OCI-M2 (cell line): Measurements from ENCODE around the gene GRID2IP.
"Not testable (repeated sequence)": the region's sequence is repeated elsewhere in the genome, so short reads cannot be mapped to it uniquely, and the experiment has no call there.

Experiments used
- DNase-seq: peaks from one replicate; lab custom pipeline; 2025; ENCODE audit not compliant: unreplicated experiment; lab: John Stamatoyannopoulos, UW

The GRID2IP gene

GRCh38 chr7:6551016-6551511 is at the start of gene GRID2IP:
Gene GRID2IP (minus strand): TSS chr7:6551461. CDS start chr7:6551436, 25 bp downstream.
- DNase-seq, result no peak

DNA sequence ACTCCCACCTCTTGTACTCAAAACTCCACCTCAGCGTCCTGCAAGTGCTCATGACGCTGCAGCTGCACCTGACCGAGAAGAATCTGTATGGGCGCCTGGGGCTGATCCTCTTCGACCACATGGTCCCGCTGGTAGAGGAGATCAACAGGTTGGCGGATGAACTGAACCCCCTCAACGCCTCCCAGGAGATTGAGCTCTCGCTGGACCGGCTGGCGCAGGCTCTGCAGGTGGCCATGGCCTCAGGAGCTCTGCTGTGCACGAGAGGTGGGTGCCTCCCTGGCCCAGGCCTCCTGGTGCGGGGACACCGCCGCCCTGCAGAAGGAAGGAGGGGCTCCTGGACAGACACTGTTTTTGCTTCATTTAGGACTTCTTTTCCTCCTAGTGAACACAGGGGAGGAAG is 48.8 kb upstream of the GRID2IP start:
- no peak for DNase-seq

DNA sequence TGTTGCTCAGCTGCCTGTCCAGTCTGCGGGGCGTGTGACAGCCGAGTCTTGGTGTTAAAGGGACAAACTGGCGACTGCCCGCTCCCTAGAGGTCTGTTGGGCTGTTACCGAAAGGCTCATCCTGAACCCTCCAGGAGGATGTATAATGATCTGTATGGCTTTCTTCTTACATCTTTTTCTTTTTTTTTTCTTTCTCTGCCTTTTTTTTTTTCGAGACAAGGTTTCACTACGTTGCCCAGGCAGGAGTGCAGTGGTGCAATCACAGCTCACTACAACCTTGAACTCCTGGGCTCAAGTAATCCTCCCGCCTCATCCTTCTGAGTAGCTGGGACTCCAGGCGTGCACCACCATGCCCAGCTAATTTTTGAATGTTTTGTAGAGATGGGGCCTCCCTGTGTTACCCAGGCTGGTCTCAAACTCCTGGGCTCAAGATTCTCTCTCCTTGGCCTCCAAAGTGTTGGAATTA is 39.4 kb upstream of the GRID2IP start:
- no peak for DNase-seq

DNA sequence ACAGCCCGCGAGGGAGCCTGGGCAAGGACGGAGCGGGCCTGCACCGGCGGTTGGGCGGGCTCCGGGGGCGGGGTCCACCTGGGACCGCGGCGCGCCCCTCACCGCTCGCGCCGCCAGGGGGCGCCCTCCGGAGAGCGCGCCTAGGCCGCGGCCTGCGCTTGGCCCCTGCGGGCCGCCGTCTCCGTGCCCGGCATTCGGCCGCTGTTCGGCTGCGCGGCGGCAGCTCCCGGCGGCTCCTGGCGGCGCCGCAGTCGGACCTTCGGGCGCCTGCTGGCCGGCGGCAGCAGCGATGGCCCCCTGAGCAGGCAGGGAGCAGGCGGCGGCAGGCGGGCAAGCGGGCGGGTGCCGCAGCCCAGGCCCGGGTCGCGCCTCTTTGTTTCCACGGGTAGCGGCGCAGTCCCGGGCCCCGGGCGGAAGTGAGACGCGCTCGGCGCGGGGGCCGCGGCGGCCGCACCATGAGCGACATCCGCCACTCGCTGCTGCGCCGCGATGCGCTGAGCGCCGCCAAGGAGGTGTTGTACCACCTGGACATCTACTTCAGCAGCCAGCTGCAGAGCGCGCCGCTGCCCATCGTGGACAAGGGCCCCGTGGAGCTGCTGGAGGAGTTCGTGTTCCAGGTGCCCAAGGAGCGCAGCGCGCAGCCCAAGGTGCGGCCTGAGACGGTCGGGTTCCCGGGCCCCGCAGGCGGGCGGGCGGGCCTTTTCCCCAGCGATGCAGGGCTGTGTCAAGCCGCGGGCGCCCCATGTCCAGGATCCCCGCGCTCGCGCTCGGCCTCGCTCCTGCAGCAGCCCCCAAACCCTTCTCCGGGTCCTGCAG is 38.8 kb upstream of the GRID2IP start, which contains the start of gene INTS15:
Gene INTS15 (plus strand): TSS at position 193 of the 816 bp plus-strand sequence. CDS start 263 bp downstream, at position 456.
- no peak for DNase-seq

DNA sequence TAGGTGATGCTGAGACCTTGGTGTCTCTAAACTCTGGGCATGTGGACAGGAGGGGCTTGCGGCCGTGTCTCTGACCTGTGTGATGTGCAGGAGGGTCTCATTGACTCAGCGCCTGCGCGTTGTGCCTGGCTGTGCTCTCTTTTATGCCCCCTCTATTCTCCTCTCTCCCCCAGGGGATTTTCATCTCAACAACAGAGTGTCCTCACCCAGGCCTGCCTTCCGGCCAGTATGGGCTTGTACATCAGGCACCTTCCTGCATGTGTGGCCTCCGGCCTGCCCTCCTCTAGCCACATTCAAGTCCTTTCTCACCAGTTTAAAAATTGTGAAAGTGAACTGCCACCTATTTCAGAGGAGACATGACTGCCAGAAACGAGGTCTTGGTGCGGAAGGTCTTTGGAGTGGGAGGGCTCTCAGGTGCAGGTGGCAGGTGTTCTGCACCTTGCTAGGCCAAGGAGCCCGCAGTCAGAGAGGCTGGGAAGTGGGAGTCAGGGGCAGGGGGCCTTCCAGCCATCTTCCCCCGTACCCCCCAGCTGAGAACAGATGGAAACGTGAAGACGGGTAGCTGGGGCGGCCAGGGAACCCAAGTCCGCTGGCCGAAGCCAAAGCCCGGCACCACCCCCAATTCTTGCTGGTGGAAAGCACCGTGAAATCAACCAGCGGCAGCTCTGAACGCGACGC is 38.0 kb upstream of the GRID2IP start:
- DNase-seq, result no peak

GRCh38 chr7:6588566-6588965 is 37.3 kb upstream of the GRID2IP start:
- no peak for DNase-seq

- DNase-seq, result not testable (repeated sequence)
Measured at GRCh38 chr7:6585746-6586432, 34.6 kb upstream of the GRID2IP start.

DNA sequence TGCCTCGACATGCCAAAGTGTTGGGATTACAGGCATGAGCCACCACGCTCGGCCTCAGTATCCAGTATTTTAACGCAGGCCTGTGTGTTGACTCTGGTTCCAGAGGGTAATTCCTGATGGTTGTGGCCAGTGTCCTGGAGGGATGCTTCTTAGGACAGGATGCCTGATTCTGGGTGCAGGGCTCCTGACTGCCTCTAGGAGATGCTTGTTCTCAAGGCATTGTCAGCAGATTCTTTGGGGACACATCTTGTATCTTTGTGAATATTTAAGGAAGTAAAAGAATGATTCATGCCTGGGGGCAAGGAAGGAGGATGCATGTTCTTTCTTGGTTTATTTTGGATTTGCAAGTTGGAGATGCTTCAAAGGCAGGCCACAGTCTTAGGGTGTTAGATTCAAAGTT is 28.2 kb upstream of the GRID2IP start:
- DNase-seq, result no peak

DNA sequence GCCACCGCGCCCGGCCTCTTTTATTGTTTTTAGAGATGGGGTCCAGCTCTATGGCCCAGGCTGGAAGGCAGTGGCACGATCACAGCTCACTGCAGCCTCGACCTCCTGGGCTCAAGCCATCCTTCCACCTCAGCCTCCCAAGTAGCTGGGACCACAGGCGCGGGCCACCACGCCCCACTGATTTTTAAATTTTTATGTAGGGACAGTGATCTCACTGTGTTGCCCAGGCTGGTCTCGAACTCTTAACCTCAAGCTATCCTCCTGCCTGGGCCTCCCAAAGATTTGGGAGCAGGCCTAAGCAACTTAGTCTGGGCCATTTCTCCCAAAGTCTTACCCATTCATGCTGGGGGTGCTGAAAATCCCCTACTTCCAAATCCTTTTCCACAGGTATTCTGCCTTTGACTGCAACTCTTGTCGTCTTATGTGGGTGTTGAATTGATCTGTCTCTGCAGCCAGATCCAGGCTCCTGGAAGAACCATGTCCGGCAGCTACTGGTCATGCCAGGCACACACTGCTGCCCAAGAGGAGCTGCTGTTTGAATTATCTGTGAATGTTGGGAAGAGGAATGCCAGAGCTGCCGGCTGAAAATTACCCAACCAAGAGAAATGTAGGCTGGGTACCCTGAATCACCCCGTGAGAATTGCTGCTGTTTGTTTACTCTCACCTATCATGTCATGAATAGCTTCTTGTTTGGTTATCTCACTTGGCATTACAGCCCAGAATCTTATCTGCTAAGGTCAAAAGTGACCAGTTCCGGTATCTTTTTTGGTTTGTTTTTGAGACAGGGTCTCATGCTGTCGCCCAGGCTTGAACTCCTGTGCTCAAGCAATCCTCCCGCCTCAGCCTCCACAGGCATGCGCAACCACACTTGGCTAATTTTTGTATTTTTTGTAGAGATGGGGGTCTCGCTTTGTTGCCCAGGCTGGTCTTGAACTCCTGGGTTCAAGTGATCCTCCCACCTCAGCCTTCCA is 27.1 kb upstream of the GRID2IP start:
- DNase-seq, result no peak

DNA sequence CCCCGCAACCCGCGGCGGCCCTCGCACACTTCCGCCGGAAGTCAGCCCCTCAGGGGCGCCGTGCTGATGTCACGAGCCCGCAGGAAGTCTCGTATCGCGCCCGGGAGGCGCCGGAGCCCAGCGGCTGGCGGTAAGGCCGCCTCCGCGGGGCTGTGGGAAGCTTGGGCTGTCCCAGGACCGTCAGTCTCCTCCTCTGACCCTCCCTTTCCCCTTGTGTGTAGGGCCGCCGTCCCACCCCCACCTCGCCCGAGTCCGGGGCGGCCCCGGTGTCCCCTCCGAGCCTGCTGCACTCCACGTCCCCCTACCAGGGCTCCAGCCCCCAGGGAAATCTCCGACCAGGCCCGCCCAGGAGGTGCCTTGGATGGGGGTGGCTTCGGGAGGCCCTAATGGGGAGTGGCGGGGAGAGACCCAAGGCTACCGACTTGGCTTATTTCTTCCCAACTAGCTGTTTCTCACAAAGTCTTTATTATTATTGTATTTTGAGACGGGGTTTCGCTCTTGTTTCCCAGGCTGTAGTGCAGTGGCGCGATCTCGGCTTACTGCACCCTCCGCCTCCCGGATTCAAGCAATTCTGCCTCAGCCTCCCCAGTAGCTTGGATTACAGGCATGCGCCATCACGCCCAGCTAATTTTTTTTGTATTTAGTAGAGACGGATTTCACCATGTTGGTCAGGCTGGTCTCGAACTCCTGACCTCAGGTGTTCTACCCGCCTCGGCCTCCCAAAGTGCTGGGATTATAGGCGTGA is 26.3 kb upstream of the GRID2IP start, which contains the start of gene ZDHHC4:
Gene ZDHHC4 (plus strand): TSS at position 86 of the 745 bp plus-strand sequence. CDS start 3,108 bp downstream, outside the sequence.
- peak; percentile 27 for DNase-seq

DNA sequence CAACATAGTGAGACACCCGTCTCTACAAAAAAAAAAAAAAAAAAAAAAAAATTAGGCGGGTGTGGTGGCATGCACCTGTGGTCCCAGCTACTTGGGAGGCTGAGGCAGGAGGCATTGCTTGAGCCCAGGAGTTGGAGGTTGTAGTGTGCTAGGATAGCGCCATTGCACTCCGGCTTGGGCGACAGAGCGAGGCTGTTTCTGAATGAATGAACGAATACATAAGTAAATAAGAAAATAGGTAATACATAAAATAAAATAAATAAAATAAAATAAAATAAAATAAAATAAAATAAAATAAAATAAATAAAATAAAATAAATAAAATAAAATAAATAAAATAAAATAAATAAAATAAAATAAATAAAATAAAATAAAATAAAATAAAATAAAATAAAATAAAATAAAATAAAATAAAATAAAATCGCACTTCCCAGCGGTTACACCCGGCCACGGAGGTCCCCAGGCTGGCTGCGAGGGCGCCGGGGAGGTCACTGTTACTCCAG is 25.7 kb upstream of the GRID2IP start:
- DNase-seq, result not testable (repeated sequence)

GRCh38 chr7:6576024-6576866 is 25.0 kb upstream of the GRID2IP start:
- no peak for DNase-seq

GRCh38 chr7:6575281-6576023 is 24.2 kb upstream of the GRID2IP start:
- DNase-seq, result no peak

GRCh38 chr7:6571160-6571779 is 20.0 kb upstream of the GRID2IP start:
- no peak for DNase-seq

GRCh38 chr7:6567886-6568285 is 16.6 kb upstream of the GRID2IP start:
- DNase-seq, result no peak

DNA sequence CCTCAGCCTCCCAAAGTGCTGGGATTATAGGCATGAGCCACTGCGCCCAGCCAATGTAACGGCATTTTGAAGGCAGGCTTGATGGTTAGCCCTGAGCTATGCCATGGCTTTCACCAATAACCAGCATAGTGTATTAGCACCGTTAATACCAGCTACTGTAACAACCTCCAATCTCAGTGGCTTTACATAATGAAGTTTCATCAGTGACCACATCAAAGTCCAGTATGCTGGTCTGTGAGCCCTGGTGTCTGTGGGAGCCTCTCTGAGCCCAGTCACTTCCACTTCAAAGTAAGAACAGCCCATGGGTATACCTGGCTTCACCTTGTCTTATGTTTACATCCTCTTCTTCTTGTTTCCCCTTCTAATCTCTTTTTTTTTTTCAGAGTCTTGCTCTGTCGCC is 14.4 kb upstream of the GRID2IP start:
- DNase-seq, result no peak
